Ovary (tissue), 3 donors: Measurements from ENCODE around the gene PCNX3.

Experiments
- EP300 ChIP-seq: sonication (generic); formaldehyde crosslinking; IDR thresholded peaks from one replicate; pipeline ENCODE4 v1.6.1; 2017; ENCODE audit warnings: antibody characterized with exemption
- POLR2A ChIP-seq: fragments of 450-650 bp; IDR thresholded peaks from one replicate; pipeline ENCODE4 v1.6.1; 2017; ENCODE audit warnings: antibody characterized with exemption, mild to moderate bottlenecking, moderate library complexity
- TF ChIP-seq, protein P1 (sequence below), 3 donors: fragments of 450-650 bp in 2 of 3; fragments of 200-600 bp in 1 of 3; IDR thresholded peaks; one replicate each; pipeline versions ENCODE4 v1.5.1 to v1.8.0; 2016 to 2022; ENCODE audit warnings: antibody characterized with exemption in 3 of 3, mild to moderate bottlenecking in 1 of 3
- donor health status: DM: no; HTN: no; CAD: no.

DNA sequence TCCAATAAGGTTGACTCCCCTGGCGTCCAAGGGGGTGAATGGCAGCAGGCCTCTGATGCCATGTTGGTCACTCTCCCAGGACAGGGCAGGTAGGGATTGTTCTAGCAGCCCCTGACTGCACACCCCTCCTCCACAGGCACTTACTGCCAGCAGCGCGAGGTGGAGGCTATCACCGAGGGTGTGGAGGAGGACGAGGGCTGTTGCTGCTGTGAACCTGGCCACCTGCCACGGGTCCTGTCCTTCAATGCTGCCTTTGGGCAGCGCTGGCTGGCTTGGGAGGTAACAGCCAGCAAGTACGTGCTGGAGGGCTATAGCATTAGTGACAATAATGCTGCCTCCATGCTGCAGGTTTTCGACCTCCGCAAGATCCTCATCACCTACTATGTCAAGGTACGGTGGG is 14.6 kb downstream of the PCNX3 start:
- TF ChIP-seq, protein P1, sequence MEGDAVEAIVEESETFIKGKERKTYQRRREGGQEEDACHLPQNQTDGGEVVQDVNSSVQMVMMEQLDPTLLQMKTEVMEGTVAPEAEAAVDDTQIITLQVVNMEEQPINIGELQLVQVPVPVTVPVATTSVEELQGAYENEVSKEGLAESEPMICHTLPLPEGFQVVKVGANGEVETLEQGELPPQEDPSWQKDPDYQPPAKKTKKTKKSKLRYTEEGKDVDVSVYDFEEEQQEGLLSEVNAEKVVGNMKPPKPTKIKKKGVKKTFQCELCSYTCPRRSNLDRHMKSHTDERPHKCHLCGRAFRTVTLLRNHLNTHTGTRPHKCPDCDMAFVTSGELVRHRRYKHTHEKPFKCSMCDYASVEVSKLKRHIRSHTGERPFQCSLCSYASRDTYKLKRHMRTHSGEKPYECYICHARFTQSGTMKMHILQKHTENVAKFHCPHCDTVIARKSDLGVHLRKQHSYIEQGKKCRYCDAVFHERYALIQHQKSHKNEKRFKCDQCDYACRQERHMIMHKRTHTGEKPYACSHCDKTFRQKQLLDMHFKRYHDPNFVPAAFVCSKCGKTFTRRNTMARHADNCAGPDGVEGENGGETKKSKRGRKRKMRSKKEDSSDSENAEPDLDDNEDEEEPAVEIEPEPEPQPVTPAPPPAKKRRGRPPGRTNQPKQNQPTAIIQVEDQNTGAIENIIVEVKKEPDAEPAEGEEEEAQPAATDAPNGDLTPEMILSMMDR (IDR thresholded peaks at IDR 0.05) = no peak
- no peak for TF ChIP-seq POLR2A
- TF ChIP-seq EP300 = no peak
